Heart right ventricle (tissue), 16 donors: ENCODE measurements around the gene PPP6C. TPM values are rescaled to one million over a fixed set of nuclear protein-coding genes. Genes with fewer than 3 reads are reported as not detected.

ENCODE experiments used
- ATAC-seq, 8 donors: fragments of 200-7000 bp; cut with Tn5 transposase; one replicate each; pipeline ENCODE4 v1.9.1; 2020; ENCODE audit warnings: mild to moderate bottlenecking in 8 of 8, moderate library complexity in 8 of 8, moderate number of reproducible peaks in 1 of 8
- DNase-seq, 2 donors: peaks; one replicate each; pipeline ENCODE4 v3.0.0-alpha.2; 2020
- H3K27ac ChIP-seq, 10 donors: fragments of 200-600 bp; sonication (generic) in 2 of 10; one replicate each; pipeline versions ENCODE4 v1.5.0 to v1.8.0; 2020 to 2022; ENCODE audit warnings: mild to moderate bottlenecking in 3 of 10
- H3K27me3 ChIP-seq, 7 donors: fragments of 200-600 bp; one replicate each; pipeline ENCODE4 v1.8.0; 2021 to 2022; ENCODE audit warnings: mild to moderate bottlenecking in 2 of 7
- H3K36me3 ChIP-seq, 9 donors: fragments of 200-600 bp; sonication (generic) in 1 of 9; one replicate each; pipeline versions ENCODE4 v1.5.0 to v1.8.0; 2020 to 2022; ENCODE audit warnings: mild to moderate bottlenecking in 2 of 9
- H3K4me1 ChIP-seq, 9 donors: fragments of 200-600 bp; sonication (generic) in 1 of 9; one replicate each; pipeline versions ENCODE4 v1.5.0 to v1.8.0; 2020 to 2022; ENCODE audit warnings: mild to moderate bottlenecking in 4 of 9
- H3K4me3 ChIP-seq, 10 donors: fragments of 200-600 bp; sonication (generic) in 2 of 10; one replicate each; pipeline versions ENCODE4 v1.5.0 to v1.8.0; 2020 to 2022; ENCODE audit warnings: mild to moderate bottlenecking in 7 of 10, moderate library complexity in 2 of 10
- H3K9me3 ChIP-seq, 11 donors: fragments of 200-600 bp in 10 of 11; sonication (generic) in 2 of 11; one replicate each; pipeline versions ENCODE4 v1.5.0 to v1.8.0; 2013 to 2022; ENCODE audit warnings: mild to moderate bottlenecking in 2 of 11, control low read depth in 1 of 11, moderate library complexity in 1 of 11
- CTCF ChIP-seq, 9 donors: fragments of 200-600 bp; sonication (generic) in 2 of 9; IDR thresholded peaks; one replicate each; pipeline versions ENCODE4 v1.5.0 to v1.8.0; 2021 to 2022; ENCODE audit warnings: antibody characterized with exemption in 9 of 9, mild to moderate bottlenecking in 5 of 9, moderate library complexity in 1 of 9
- WGBS, 2 donors: extraction: QIAGEN DNeasy Blood & Tissue Kit; methylation state at CpG; one replicate each; pipeline ENCODE4 v1.1.7; 2013; ENCODE audit warnings: inconsistent platforms in 1 of 2; 5-methylcytosine and 5-hydroxymethylcytosine counted together
- intact Hi-C, 10 donors: fragments of 100-400 bp; cut with DNase I; formaldehyde crosslinking; loops; one replicate each; pipeline versions ENCODE4 v1.11.1 to v1.14.2; 2022
- polyA plus RNA-seq, 2 donors: library from polyadenylated mRNA; stranded (reverse); fragments of 200-250 nt; gene quantifications; one replicate each; pipeline ENCODE4 v1.2.3, GENCODE V29; 2013
- total RNA-seq, 10 donors: library from RNA; stranded (reverse); fragmentation: NEBNext Ultra II Directional in 3 of 10; extraction: Animal tissue kit (Norgen Biotek cat#: 25700) in 3 of 10; gene quantifications; one replicate each; pipeline versions ENCODE4 v1.2.1 to v1.2.4, GENCODE V29; 2021 to 2023
- donor health status: Arrhythmogenic right ventricular cardiomyopathy.
- donor health status: ischemic (EF 13 %, LVEDD 7.1; RV severe dilation, severe dysfunction).
- donor health status: healthy with polysubstance abuse.
- donor health status: DM: no; HTN: yes; CAD: no.
- donor health status: DM: no; HTN: no; CAD: no.
- donor health status: ischemic (EF 25% LVEDD 6.9; RV normal size, moderate dysfunction).
- donor health status: ischemic (EF 25% LVEDD 5.7; RV mildly dilated, moderate dysfunction).
- donor health status: healthy.
- donor health status: DM: yes; HTN: yes; CAD: no.
- donor health status: Ischemic cardiomyopathy.
- donor health status: ischemic (EF 35%, LVEDD 5.7; RV mildly dilated, moderate dysfunction).
- donor health status: nonischemic (EF 11% LVEDD 7.7; RV severe dilation, severe dysfunction).
- donor health status: DM: yes; HTN: yes; CAD: no.
- donor health status: PGD.
- donor health status: ischemic (EF 29% LVEDD 5.4; RV normal size, mild dysfunction).
- donor health status: nonischemic (EF 23%, LVEDD 6.1; RV moderate dilation, normal function).

The PPP6C gene
- total and polyA plus RNA-seq, 12 donors: 10.3 to 41.5 (median 37.4) TPM

GRCh38 chr9:125218621-125219020, 29.0 kb upstream of the PPP6C start:
- no peak for ATAC-seq

GRCh38 chr9:125214186-125214585, 24.6 kb upstream of the PPP6C start:
- no peak overlapping the region for H3K27ac ChIP-seq
- peaks cover 0 to 84% (median 13%) of the 10 kb centered on the region in 9 donors for H3K36me3 ChIP-seq
- H3K4me3 ChIP-seq: no peak overlapping the region
- ATAC-seq (no peak), DNase-seq (no peak)
- intact Hi-C loops: no loop called here
- TF ChIP-seq CTCF (IDR thresholded peaks at IDR 0.05): no peak
- no peaks in the 10 kb centered on the region for H3K27me3 ChIP-seq
- WGBS, 2 donors: 88 to 91% methylated on average over 5 of the region's 5 CpGs
- H3K4me1 ChIP-seq: no peaks in the 10 kb centered on the region
- no peaks in the 10 kb centered on the region for H3K9me3 ChIP-seq

More at GRCh38 chr9:125218621-125219020, 29.0 kb upstream of the PPP6C start:
- Histone ChIP-seq H3K27ac (no peak overlapping the region), H3K36me3 (peaks cover 0 to 79% (median 18%) of the 10 kb centered on the region in 9 donors), H3K27me3 (no peaks in the 10 kb centered on the region), H3K4me3 (no peak overlapping the region), H3K9me3 (no peaks in the 10 kb centered on the region), H3K4me1 (no peaks in the 10 kb centered on the region)
- TF ChIP-seq CTCF (IDR thresholded peaks at IDR 0.05): no peak
- DNase-seq: no peak
- intact Hi-C loops: no loop called here
- WGBS, 2 donors: 99% methylated on average over 3 of the region's 3 CpGs

- no peak overlapping the region for H3K27ac ChIP-seq
- intact Hi-C loops: loop anchor here in 1 of 10 donors (5.0 kb wide), 1 partner anchor 38 kb away; the partner anchor contains the start of gene HSPA5
- H3K27me3 ChIP-seq: no peaks in the 10 kb centered on the region
- DNase-seq: no peak
- no peaks in the 10 kb centered on the region for H3K9me3 ChIP-seq
- TF ChIP-seq CTCF (IDR thresholded peaks at IDR 0.05): no peak
- no peak for ATAC-seq
- H3K4me1 ChIP-seq: peaks cover 0 to 11% (median 7%) of the 10 kb centered on the region in 9 donors
- WGBS, 2 donors: 75 to 97% methylated on average over 3 of the region's 3 CpGs
- peaks cover 0 to 68% (median 23%) of the 10 kb centered on the region in 9 donors for H3K36me3 ChIP-seq
- no peak overlapping the region for H3K4me3 ChIP-seq
These were observed 14.9 kb upstream of the PPP6C start for GRCh38 chr9:125204477-125204876.

GRCh38 chr9:125202846-125203618, 13.4 kb upstream of the PPP6C start:
- intact Hi-C loops: loop anchor here in 1 of 10 donors (5.0 kb wide), 1 partner anchor 39 kb away; the partner anchor contains the start of gene HSPA5
- TF ChIP-seq CTCF (IDR thresholded peaks at IDR 0.05): no peak
- Histone ChIP-seq H3K36me3 (peaks cover 0 to 54% (median 16%) of the 10 kb centered on the region in 9 donors), H3K9me3 (no peaks in the 10 kb centered on the region), H3K27me3 (no peaks in the 10 kb centered on the region), H3K4me1 (peaks cover 0 to 14% (median 7%) of the 10 kb centered on the region in 9 donors), H3K27ac (no peak overlapping the region), H3K4me3 (no peak overlapping the region)
- DNase-seq: no peak
- ATAC-seq: no peak
- WGBS, 2 donors: 83 to 93% methylated on average over 1 of the region's 1 CpG
